Activated CD4-positive, alpha-beta T cell treated with anti-CD3 and anti-CD28 coated beads, Interleukin-2, Interleukin-4, amounts not matched to agents 100 ng/mL and 50 ng/mL, durations not matched to agents 16 hours and 8 hours (primary cell): ENCODE measurements around the gene AIFM1.

Source experiments
- DNase-seq: peaks from one replicate; pipeline ENCODE4 v3.0.0-alpha.2; 2020; ENCODE audit warnings: low spot score

AIFM1 gene

DNA sequence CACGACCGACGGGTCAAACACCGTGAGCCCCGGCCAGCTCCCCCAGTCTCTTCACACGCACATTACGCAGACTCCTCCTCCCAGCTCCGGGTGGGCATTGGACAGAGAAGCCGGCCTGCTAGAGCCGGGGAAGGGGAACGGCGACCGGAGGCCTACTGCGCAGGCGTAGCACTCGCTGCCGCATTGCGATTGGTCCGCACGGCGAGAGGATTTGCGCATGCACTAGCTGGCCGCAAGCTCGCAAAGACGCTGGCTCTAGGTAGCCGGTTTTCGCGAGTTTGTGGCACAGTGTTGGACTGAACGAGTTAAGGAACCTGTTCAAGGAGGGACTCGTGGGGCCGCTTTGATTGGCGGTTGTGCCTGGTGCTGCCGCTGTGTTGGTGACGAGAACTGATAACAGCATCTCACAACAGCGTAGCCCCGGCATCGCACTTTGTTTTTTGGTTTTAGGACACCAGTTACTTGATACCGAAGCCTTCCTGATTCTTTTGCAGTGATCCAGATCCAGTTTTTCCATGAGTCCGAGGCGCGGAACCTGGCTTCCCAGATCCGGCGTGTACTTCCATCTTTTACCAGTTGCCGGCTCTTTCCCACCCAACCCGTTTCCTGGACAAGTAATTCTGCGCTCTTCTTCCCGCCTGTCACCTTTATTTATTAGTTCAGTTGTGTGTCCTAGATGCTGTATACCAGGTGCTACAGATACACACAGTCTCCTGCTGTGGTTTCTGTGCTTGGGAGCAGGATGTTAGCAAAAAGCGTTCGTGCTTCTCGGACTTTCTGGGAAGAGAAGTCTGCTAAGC, at the start of gene AIFM1:
Gene AIFM1 (minus strand): TSS at position 139 of the 800 bp plus-strand sequence. CDS start 185 bp downstream, outside the sequence.
- DNase-seq, result peak; percentile 92

DNA sequence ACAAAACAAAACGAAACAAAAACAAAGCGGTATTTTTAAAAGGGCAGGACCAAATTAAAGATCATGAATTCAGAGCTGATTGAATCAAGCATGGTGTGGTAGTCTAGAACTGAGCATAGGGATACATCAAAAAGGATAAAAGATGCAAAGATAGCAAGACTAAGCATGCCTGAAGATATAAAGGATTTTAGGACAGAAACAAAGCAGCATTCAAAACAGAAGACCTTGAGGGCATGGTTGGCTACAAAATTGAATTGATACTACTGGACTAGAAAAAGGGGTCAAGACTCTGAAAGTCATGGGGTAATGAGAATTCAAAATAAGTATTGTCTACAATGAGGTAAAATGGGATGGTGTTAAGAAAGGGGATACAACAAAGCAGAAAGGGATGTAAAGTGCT, 47.7 kb upstream of the AIFM1 start:
- DNase-seq, result no peak

DNA sequence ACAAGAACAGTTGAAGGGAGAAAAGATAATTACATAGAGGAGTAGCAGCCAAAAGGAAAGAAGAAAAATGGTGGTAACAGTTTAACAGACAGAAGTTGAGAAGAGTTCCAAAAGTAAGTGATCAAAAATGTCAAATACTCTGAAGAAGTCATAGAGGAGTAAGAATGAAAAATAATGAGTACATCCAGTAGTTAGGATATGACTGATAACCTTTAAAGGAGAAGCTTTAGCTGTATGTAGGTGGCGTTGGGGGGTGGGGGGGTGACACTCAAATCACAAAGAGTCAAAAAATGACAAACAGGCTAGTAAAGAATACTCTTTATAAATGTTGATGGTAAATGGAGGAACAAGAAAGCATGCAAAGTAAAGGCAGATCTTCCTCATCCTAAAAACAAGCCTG, 46.7 kb upstream of the AIFM1 start:
- DNase-seq, result peak; percentile 45

DNA sequence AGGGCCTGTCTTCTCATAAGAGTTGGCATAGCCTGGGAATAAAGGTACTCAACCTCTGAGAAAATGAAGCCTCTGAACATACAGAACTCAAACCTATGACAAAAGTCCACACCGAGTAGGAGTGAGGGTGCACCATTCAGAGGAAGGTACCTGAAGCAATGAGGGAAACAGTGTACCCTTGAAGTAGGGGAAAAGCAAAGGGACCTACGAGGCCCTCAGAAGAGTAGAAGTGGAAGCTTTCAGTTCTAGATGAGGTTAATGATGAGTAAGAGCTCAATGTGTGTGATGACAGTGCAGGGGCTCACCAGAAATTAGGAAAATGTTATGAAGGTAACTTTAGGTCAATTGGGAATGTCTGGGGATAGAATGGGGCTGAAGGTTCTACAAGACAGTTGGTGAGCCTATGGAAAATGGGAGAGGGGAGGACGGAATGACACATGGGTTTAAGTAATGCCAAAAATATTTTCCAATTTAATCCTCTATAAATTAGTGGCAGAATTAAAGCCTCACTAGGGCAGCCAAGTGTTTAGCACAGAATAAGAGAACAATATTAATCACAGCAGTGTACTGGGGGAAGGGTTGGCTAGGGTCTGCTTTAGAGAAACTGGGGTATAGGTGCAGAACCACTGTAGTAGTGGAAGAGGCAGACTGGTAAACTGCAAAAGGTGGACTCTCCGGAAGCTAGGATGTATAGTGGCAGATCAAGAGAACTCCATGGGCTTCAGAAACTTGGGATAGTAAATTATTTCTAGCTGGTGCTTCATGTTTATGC, 46.0 kb upstream of the AIFM1 start:
- DNase-seq, result peak; percentile 36

DNA sequence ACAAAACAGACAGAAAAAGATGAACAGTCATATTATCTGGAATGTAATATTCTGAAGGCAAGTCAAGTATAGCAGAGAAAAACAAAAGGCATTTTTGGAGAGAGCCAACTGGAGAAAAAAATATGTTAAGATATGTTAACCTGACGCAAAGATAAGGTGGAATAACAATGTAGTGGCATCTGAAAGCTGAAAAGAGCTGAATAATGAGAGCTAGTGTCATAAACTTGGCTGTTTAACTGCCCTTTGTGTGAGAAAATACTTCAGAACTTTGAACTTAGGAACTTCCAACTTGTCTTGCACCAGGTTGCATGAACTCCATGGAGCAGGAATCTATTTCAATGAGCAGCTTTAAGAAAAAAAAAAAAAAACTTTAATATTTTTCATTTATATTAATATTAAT, 39.0 kb upstream of the AIFM1 start:
- no peak for DNase-seq

DNA sequence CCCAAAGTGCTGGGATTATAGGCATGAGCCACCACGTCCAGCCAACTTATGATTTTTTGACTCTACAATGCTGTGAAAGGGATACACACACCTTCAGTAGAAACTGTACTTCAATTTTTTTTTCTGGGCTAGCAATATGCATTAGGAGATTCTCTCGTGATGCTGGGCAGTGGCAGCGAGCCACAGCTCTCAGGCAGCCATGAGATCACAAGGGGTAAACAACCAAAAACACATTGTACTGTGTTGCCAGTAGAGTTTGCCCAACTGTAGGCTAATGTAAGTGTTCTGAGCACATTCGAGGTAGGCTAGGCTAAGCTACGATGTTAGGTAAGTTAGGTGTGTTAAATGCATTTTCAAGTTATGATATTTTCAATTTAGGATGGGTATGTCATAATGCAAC, 31.8 kb upstream of the AIFM1 start:
- DNase-seq, result no peak

DNA sequence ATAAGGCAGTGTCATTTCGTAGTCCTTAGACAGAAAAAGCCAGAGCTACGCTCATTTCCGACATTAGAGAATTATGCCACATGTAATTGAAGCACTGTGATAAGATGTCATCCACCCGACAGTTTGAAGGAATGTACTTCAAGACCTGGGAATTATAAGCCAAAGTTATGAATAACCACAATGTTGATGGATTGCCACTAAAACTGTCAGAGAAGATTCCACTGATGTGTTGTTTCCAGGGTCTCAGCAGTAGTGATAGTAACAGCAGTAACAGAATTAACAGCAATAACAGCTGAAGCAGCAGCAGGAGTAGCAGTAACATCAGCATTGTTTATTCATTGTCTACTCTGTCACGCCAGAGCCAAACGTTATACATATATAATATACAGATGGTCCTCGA, 30.8 kb upstream of the AIFM1 start:
- DNase-seq, result no peak

DNA sequence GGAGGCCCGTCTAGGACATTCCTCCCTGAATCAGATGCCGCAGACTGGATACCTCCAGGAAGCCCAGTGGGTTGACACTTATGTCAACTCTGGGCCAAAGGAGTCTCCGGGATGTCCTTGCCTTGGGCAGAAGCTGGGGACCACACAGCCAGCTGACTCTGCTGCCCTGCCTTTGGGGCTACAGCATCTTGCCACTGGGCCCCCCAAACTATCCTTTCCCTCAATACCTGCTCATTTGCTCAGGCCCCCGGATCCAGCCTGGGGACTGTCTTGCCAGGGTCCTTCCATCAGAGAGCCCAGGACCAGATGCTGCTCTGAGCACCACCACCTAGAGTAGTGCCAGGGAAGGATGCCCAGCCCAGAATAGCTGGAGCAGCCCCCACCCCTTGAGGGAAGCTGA, 25.2 kb upstream of the AIFM1 start:
- no peak for DNase-seq

DNA sequence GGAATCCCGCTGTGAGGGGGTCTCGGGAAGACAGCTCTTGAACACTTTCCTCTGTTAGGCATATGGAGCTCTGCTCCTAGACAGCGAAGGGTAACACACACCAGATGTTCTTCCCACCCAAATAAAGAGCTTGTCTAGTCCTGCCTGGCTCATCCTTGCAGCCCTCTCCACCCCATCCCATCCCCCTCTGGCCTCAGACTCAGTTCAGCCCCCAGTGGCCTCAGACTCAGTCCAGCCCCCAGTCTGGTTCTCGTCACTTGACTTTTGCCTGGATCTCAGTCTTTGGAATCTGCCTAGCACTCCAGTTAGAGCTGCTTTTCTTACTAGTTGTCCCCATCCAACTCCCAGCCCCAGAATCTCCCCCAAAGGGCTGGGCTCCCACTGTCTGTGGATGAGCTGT, 21.0 kb upstream of the AIFM1 start:
- no peak for DNase-seq

DNA sequence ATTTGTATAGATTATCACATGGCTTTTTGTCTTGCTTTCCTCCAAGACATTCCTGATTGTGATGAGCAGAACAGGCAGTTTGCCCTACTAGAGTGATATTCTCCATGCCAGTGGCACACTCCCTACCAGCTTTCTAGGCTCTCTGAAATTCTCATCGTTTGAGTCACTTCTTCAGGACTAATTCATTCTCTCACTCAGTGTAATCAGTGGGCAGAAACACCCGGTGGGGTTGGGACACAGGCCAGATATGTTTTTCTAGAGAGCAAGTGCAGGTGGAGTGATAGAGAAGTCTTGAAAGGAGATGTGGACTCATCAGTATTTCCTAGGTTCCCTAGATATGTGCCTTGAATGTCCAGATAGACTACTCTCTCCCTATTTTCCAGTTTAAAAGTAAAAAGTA, 19.2 kb upstream of the AIFM1 start:
- DNase-seq, result no peak

DNA sequence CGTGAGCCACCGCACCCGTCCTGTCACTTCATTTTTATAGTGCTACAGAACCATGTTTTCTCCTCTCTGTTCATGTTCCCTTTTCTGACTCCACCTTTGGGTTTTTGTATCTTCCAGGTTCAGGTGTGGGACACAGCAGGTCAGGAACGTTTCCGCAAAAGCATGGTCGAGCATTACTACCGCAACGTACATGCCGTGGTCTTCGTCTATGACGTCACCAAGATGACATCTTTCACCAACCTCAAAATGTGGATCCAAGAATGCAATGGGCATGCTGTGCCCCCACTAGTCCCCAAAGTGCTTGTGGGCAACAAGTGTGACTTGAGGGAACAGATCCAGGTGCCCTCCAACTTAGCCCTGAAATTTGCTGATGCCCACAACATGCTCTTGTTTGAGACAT, 18.5 kb upstream of the AIFM1 start:
- DNase-seq, result no peak

DNA sequence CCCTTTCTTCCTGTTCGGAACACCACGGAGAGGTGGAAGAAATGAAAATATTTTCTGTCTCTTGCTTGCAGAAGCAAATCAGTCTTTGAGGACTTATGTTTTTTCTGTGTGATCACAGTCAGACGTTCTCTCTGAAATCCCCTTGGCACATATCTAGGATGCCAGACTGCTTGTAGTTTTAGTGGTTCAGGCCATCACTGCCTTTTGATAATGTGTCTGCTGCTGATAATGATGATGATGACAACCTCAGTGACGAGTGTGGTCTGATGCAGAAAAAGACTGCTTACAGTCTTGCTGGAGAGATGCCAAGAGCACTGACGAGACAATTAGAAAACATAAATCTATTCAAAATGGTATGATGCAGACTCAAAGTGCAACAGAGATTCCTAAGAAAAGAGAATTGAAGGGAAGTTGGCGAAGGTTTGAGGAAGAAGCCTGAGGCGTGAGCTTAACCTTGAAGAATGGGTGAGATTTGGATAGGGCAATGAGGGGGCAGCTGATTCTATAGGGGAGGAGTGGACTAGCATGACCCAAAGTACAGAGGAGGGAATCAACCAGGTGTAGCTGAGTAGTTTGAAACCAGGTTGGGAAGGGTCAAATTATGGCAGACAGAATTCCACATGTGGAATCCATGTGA, 14.1 kb upstream of the AIFM1 start:
- DNase-seq, result no peak

DNA sequence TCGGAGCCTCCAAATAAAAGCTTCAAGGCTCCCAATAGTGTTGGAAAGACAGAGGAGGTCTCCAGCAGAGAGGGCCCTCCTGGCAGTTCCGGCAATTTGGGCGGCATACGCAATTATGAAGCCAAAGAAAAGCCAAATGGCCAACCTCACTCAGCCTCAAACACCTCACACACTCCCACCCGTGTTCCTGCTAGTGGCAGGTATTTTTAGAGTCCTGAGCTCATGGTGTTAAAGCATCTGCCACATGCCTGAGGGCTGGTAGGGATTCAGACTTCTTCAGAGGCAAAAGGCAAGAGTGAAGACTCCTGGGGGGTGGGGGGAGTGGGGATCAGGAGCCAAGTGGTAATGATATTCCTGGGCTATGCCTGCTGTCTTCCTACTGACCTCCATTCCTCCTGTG, 13.5 kb upstream of the AIFM1 start:
- no peak for DNase-seq

DNA sequence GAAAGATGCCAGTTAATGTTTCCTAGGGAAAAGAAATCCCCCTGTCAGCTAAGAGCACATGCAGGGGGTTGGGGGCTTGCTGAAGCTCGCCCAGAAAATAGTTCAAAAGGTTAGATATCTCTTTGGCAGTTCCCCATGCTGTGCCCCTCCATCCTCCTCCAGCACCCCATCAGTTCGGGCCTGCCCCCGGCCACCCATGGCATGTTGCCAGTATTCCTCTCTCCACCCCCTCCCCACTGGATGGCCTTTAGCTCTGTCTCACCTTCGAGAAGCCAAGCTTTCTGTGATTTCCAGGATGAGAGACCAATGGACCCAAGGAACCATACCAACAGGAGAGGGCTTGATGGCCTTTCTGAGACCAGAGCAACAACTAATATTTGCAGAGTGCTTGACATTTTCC, 11.3 kb upstream of the AIFM1 start:
- DNase-seq, result no peak

DNA sequence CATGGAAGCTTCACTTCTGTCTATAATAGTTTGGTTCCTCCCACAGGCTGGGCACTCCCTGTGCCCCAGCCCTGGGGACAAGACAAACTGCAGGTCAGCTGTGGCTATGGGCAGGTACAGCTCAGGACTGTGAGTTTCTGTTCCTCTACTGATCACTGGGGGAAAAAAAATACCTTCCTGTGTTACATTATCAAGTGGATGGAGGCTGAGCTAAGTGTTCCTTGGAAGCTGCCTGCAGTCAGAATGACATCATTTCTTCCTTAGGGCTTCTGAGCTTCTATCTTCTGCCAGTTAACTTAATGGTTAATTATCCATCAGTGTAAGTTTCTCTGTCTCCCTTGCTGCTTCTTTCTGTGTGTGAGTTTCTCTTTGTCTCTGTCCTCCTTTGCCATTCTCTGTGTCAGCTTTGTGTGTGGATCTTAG, 10.7 kb upstream of the AIFM1 start:
- DNase-seq, result no peak

DNA sequence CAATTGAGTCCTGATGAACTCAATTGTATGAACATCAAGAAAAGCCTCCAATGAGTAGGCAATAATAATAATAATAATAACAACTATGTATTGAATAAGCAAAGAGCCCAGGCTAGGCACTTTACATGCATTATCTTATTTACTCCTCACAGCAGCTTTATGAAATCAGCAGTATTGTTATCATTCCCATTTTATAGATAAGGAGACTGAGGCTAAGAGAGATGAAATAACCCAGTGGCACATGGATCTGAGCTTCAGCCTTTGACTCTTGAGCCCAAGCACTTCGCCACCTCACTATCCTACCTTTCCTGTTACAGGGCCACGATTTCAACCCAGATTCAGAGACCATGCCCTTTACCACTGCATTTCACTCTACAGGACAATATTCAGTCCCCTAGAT, 9.3 kb upstream of the AIFM1 start:
- DNase-seq, result no peak

DNA sequence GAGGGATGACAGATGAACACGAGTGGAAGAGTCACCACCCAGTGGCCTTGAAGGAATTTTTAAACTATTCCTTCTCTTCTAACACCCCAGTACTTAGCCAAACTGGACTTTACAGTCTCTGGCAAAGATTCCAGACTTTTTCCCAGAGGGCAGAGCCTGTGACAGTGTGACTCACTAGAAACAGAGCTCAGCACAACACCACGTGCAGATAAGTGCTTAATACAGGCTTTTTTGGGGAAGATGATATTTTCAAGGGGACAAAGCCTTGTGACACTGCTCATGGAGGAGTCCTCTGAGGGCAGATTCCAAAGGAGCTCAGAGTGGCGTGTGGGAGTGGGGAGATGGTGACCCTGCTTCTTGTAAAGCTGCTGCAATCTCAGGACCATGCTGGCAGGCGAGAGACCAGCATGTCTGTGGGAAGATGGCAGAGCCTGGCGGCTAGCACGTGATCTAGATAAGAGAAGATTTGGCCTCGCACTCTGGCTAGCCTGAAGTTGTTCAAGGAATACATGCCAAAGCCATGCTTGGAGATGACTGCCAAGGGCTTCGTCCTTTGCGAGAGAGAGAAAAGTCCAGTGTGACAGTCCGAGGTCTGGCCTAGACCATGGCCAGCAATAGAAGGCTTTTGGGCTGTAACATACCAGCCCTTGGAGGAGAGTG, 8.5 kb upstream of the AIFM1 start:
- DNase-seq, result no peak

DNA sequence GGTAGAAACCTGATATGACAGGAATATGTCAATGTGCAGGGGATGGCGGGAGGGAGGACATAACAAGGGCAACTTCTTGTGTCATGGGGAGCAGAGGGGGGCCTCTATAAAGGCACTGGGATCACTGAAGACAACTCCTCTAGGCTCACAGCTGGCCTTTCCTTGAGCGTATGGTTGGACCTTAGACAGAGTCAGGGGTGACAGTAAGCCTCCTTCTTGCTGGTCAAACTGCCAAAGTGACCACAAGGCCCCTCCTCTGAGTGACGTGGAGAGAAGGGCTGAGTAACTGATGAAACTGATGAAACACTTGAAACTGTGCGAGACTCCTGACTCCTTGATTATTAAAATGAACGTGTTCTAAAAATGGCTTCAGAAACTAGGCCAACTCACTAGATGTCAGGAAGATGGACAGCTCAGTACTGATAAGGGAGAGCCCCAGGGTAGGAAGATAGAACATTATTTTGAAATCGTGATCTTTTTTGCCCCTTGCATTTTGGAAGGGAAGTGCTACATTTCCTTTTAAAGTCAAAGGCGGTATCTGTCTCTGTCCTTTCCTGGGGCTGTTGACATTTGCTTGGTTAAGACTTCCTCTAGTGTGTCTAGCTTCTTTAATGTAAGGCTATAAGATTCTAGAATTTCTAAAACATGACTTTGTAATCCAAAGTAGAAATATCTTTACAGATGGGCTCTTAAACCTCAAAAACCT, 7.7 kb upstream of the AIFM1 start:
- peak; percentile 77 for DNase-seq

DNA sequence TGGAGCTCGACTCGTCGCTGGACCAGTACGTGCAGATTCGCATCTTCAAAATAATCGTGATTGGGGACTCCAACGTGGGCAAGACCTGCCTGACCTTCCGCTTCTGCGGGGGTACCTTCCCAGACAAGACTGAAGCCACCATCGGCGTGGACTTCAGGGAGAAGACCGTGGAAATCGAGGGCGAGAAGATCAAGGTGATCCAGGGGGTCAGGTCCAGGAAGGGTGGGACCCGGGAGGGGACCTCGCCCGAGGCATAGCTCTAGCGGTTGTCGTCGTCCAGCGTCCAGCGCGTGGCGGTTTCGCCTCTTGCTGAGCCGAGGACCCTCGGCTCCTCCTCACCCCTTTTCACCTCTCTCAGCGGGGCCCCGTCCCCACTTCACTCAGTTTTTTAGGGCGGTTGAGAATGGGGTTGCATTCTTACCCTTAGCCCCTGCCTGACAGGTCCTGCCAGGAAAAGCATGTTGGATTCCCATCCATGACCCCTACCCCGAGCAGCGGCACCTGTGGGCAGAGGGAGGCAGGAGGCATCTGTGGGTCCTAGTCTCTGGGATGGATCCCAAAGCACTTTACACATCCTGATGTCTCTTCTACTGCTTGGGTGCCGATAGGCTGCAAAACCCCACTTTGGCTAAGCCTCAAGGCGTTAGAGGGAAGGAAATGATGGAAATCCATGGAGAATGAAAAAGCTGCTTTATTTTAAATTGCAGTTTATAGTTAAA, 6.6 kb upstream of the AIFM1 start:
- no peak for DNase-seq

DNA sequence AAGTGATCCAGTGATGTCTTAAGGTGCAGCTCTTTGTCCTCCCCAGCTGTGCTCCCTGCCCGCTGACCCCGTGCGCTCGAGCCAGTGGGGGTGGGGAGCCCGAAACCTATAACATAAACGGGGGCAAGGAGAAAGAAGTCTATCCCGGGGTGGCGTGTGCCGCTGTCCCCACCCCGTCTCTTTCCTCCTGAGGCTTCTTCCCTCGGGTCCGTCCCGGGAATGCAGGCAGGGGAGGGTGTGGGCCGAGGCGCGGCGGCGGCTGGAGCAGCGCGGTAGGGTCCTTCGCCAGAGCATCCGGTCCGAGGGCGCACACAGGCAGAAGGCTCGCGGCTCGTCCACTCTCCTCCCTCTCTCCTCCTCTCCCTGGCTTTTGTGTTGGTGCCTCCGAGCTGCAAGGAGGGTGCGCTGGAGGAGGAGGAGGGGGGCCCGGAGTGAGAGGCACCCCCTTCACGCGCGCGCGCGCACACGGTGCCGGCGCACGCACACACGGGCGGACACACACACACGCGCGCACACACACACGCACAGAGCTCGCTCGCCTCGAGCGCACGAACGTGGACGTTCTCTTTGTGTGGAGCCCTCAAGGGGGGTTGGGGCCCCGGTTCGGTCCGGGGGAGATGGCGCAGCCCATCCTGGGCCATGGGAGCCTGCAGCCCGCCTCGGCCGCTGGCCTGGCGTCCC, 5.9 kb upstream of the AIFM1 start, which contains the start of gene RAB33A:
Gene RAB33A (plus strand): TSS at position 517 of the 681 bp plus-strand sequence. CDS start 101 bp downstream, at position 618.
- peak; percentile 35 for DNase-seq
